H1 (cell line): Measurements from ENCODE around the gene KRT10. TPM values are rescaled to one million over a fixed set of nuclear protein-coding genes. Genes with fewer than 3 reads are reported as not detected.
A peak's percentile ranks its signal among the peaks of the same experiment; 100 is the strongest.

Source experiments
- CTCF ChIA-PET: fragments of 300-600 bp; sonication (Branson Sonifier 250); formaldehyde crosslinking; loops from one replicate; lab custom pipeline; 2021; ENCODE audit not compliant: partially characterized antibody; lab: Charles Lee
- POLR2A ChIA-PET: fragments of 300-600 bp; sonication (Branson Sonifier 250); formaldehyde crosslinking; loops from one replicate; lab custom pipeline; 2021; ENCODE audit warnings: inconsistent platforms; ENCODE audit not compliant: partially characterized antibody; lab: Charles Lee
- DNase-seq, 2 experiments: peaks; one replicate each; pipeline versions ENCODE4 v3.0.0 to v3.0.0-alpha.2; 2010 to 2022; ENCODE audit warnings: low spot score in 2 of 2, low read depth in 1 of 2, mixed read lengths in 1 of 2
- FAIRE-seq: peaks from 2 replicates; lab custom pipeline; 2011; peaks lifted over from hg19 to GRCh38; lab: Jason Lieb, UNC
- H2AFZ ChIP-seq: 2 replicates; pipeline ENCODE4 v1.8.1; 2012; ENCODE audit warnings: low read length, inconsistent platforms
- H2AK5ac ChIP-seq: 2 replicates; pipeline ENCODE4 v1.6.1; 2013; ENCODE audit warnings: low read depth, low read length
- H2BK120ac ChIP-seq: replicated peaks from 2 replicates; pipeline ENCODE3; 2013; ENCODE audit warnings: low read depth, low read length, inconsistent platforms
- H2BK12ac ChIP-seq: 2 replicates; pipeline ENCODE4 v1.6.1; 2013; ENCODE audit warnings: low read depth, low read length
- H2BK15ac ChIP-seq: 2 replicates; pipeline ENCODE4 v1.6.1; 2013; ENCODE audit warnings: low read length
- H2BK20ac ChIP-seq: 2 replicates; pipeline ENCODE4 v1.6.1; 2013; ENCODE audit warnings: low read length
- H2BK5ac ChIP-seq: 2 replicates; pipeline ENCODE4 v1.6.1; 2013; ENCODE audit warnings: low read depth, low read length
- H3K14ac ChIP-seq: 2 replicates; pipeline ENCODE4 v1.6.1; 2013; ENCODE audit warnings: inconsistent platforms; ENCODE audit not compliant: insufficient read length
- H3K18ac ChIP-seq: 2 replicates; pipeline ENCODE4 v1.6.1; 2013; ENCODE audit warnings: low read length; ENCODE audit errors: extremely low read depth
- H3K23ac ChIP-seq: 2 replicates; pipeline ENCODE4 v1.6.1; 2013; ENCODE audit warnings: inconsistent platforms; ENCODE audit not compliant: insufficient read length
- H3K23me2 ChIP-seq: 2 replicates; pipeline ENCODE4 v1.6.1; 2013; ENCODE audit warnings: low read depth, low read length
- H3K27ac ChIP-seq: 2 replicates; pipeline ENCODE4 v1.6.1; 2011; ENCODE audit warnings: low read depth, low read length, inconsistent platforms
- H3K27me3 ChIP-seq, 4 experiments: replicated peaks in 1 of 4; 1 replicate in 1 of 4; 2 replicates in 3 of 4; pipeline versions ENCODE4 v1.6.1 to v1.8.1; 2011 to 2013; ENCODE audit warnings: low read length in 3 of 4, mild to moderate bottlenecking in 3 of 4, inconsistent platforms in 2 of 4, mixed read lengths in 2 of 4, moderate library complexity in 1 of 4; ENCODE audit not compliant: control insufficient read depth in 3 of 4, insufficient read depth in 3 of 4; ENCODE audit errors: extremely low read depth in 1 of 4
- H3K36me3 ChIP-seq, 4 experiments: 2 replicates each; pipeline versions ENCODE4 v1.6.1 to v1.8.1; 2011 to 2013; ENCODE audit warnings: mild to moderate bottlenecking in 4 of 4, low read length in 3 of 4, moderate library complexity in 2 of 4, control low read depth in 1 of 4, inconsistent platforms in 1 of 4; ENCODE audit not compliant: insufficient read depth in 4 of 4, control insufficient read depth in 2 of 4
- H3K4ac ChIP-seq: replicated peaks from 2 replicates; pipeline ENCODE3; 2013; ENCODE audit warnings: low read length, low read depth, mixed read lengths, inconsistent platforms; ENCODE audit not compliant: insufficient read length
- H3K4me1 ChIP-seq, 4 experiments: replicated peaks in 1 of 4; 1 replicate in 1 of 4; 2 replicates in 3 of 4; pipeline versions ENCODE4 v1.6.1 to v1.8.1; 2011 to 2013; ENCODE audit warnings: low read length in 3 of 4, inconsistent platforms in 2 of 4, mixed read lengths in 1 of 4; ENCODE audit not compliant: insufficient read depth in 4 of 4, control insufficient read depth in 3 of 4
- H3K4me2 ChIP-seq, 2 experiments: 2 replicates each; pipeline versions ENCODE4 v1.6.1 to v1.8.1; 2011 to 2013; ENCODE audit warnings: low read depth in 2 of 2, low read length in 2 of 2, control low read depth in 1 of 2, inconsistent platforms in 1 of 2, mild to moderate bottlenecking in 1 of 2; ENCODE audit not compliant: insufficient read depth in 1 of 2
- H3K4me3 ChIP-seq, 4 experiments: fragments of 200-600, 300-600 bp in 1 of 4; sonication (generic), shearing (Covaris generic), sonication (Bioruptor Twin) in 1 of 4; 2 replicates each; pipeline versions ENCODE4 v1.5.1 to v1.8.1; 2011 to 2016; ENCODE audit warnings: low read length in 4 of 4, low read depth in 3 of 4, control low read depth in 2 of 4, inconsistent platforms in 2 of 4, mild to moderate bottlenecking in 2 of 4, mixed read lengths in 1 of 4, moderate library complexity in 1 of 4; ENCODE audit not compliant: insufficient read depth in 2 of 4; ENCODE audit errors: extremely low read depth in 1 of 4
- H3K56ac ChIP-seq: replicated peaks from 2 replicates; pipeline ENCODE3; 2013; ENCODE audit warnings: low read depth, mild to moderate bottlenecking, mixed read lengths, low read length, inconsistent platforms; ENCODE audit not compliant: insufficient read length
- H3K79me1 ChIP-seq: 2 replicates; pipeline ENCODE4 v1.6.1; 2013; ENCODE audit warnings: low read depth, low read length, control low read depth
- H3K79me2 ChIP-seq, 2 experiments: 2 replicates each; pipeline versions ENCODE4 v1.6.1 to v1.8.1; 2012 to 2013; ENCODE audit warnings: low read length in 2 of 2, mild to moderate bottlenecking in 2 of 2, inconsistent platforms in 1 of 2; ENCODE audit not compliant: insufficient read depth in 2 of 2, control insufficient read depth in 1 of 2
- H3K9ac ChIP-seq, 4 experiments: replicated peaks in 1 of 4; 1 replicate in 1 of 4; 2 replicates in 3 of 4; pipeline versions ENCODE4 v1.6.1 to v1.8.1; 2011 to 2013; ENCODE audit warnings: low read depth in 3 of 4, low read length in 3 of 4, control low read depth in 2 of 4, mild to moderate bottlenecking in 2 of 4, moderate library complexity in 2 of 4, inconsistent platforms in 1 of 4; ENCODE audit errors: extremely low read depth in 1 of 4
- H3K9me3 ChIP-seq, 2 experiments: 2 replicates each; pipeline versions ENCODE4 v1.6.1 to v1.8.1; 2012 to 2013; ENCODE audit warnings: mild to moderate bottlenecking in 2 of 2, moderate library complexity in 2 of 2, control low read depth in 1 of 2, inconsistent platforms in 1 of 2, low read depth in 1 of 2, low read length in 1 of 2, mixed read lengths in 1 of 2; ENCODE audit not compliant: insufficient read depth in 2 of 2
- H4K20me1 ChIP-seq, 2 experiments: replicated peaks in 1 of 2; 2 replicates each; pipeline versions ENCODE3 to v1.8.1; 2011 to 2013; ENCODE audit warnings: inconsistent platforms in 2 of 2, low read length in 2 of 2, mild to moderate bottlenecking in 1 of 2; ENCODE audit not compliant: insufficient read depth in 2 of 2, control insufficient read depth in 1 of 2
- H4K5ac ChIP-seq: 2 replicates; pipeline ENCODE4 v1.6.1; 2013; ENCODE audit warnings: low read length, low read depth, mixed read lengths, inconsistent platforms; ENCODE audit not compliant: insufficient read length
- H4K8ac ChIP-seq: 2 replicates; pipeline ENCODE4 v1.8.0; 2013; ENCODE audit warnings: mild to moderate bottlenecking, moderate library complexity, low read length, inconsistent platforms; ENCODE audit not compliant: insufficient read depth; ENCODE audit errors: extremely low read depth
- H4K91ac ChIP-seq: replicated peaks from 2 replicates; pipeline ENCODE3; 2013; ENCODE audit warnings: low read length, mixed read lengths, inconsistent platforms; ENCODE audit not compliant: insufficient read length
- CEBPB ChIP-seq: IDR thresholded peaks from 2 replicates; pipeline ENCODE4 v1.6.1; 2012; ENCODE audit warnings: low read depth, low read length
- CHD2 ChIP-seq: IDR thresholded peaks from 2 replicates; pipeline ENCODE4 v1.6.1; 2012; ENCODE audit warnings: low read length, improper control_type of control experiment
- EP300 ChIP-seq, 2 experiments: IDR thresholded peaks; 1 replicate in 1 of 2; 2 replicates in 1 of 2; pipeline ENCODE4 v1.6.1; 2011 to 2012; ENCODE audit warnings: low read depth in 2 of 2, low read length in 2 of 2, mild to moderate bottlenecking in 2 of 2, borderline replicate concordance in 1 of 2, inconsistent platforms in 1 of 2, moderate library complexity in 1 of 2
- EZH2 ChIP-seq: fragments of 200-600 bp; sonication (generic); IDR thresholded peaks from 2 replicates; pipeline ENCODE4 v1.7.1; 2012; ENCODE audit warnings: low read depth, mild to moderate bottlenecking, moderate library complexity, low read length, inconsistent platforms; ENCODE audit not compliant: severe bottlenecking
- HDAC6 ChIP-seq: IDR thresholded peaks from one replicate; pipeline ENCODE4 v1.7.1; 2012; ENCODE audit warnings: low read depth, mild to moderate bottlenecking, inconsistent platforms, low read length, moderate library complexity
- KDM1A ChIP-seq: fragments of 200-600, 300-600 bp; sonication (generic); IDR thresholded peaks from 2 replicates; pipeline ENCODE4 v1.7.1; 2016; ENCODE audit warnings: mild to moderate bottlenecking, low read length, borderline replicate concordance
- NANOG ChIP-seq: IDR thresholded peaks from 2 replicates; pipeline ENCODE4 v1.6.1; 2011; ENCODE audit warnings: low read length, low read depth, mild to moderate bottlenecking, inconsistent platforms; ENCODE audit not compliant: insufficient read depth, poor library complexity, severe bottlenecking
- PHF8 ChIP-seq: fragments of 200-600 bp; sonication (generic); conservative IDR thresholded peaks from 2 replicates; pipeline ENCODE4 v1.7.1; 2012; ENCODE audit warnings: low read depth, mild to moderate bottlenecking, inconsistent platforms, low read length, moderate library complexity
- RAD21 ChIP-seq, 2 experiments: IDR thresholded peaks in 1 of 2; conservative IDR thresholded peaks in 1 of 2; 2 replicates each; pipeline ENCODE4 v1.6.1; 2011; ENCODE audit warnings: low read depth in 2 of 2, low read length in 2 of 2, improper control_type of control experiment in 1 of 2, inconsistent platforms in 1 of 2, mild to moderate bottlenecking in 1 of 2, moderate library complexity in 1 of 2
- RFX5 ChIP-seq: IDR thresholded peaks from 2 replicates; pipeline ENCODE4 v1.6.1; 2011; ENCODE audit warnings: low read depth, low read length, improper control_type of control experiment, borderline replicate concordance
- RNF2 ChIP-seq: fragments of 200-900, 300-1000 bp; sonication (generic); IDR thresholded peaks from 2 replicates; pipeline ENCODE4 v1.7.1; 2016; ENCODE audit warnings: borderline replicate concordance, low read depth, mild to moderate bottlenecking, antibody characterized with exemption, low read length; ENCODE audit not compliant: poor library complexity, severe bottlenecking; ENCODE audit errors: missing control alignments
- SIRT6 ChIP-seq: IDR thresholded peaks from one replicate; pipeline ENCODE4 v1.7.1; 2012; ENCODE audit warnings: low read length, inconsistent platforms
- SRF ChIP-seq: IDR thresholded peaks from 2 replicates; pipeline ENCODE4 v1.6.1; 2011; ENCODE audit warnings: mild to moderate bottlenecking, low read depth, low read length, moderate library complexity
- TAF1 ChIP-seq: IDR thresholded peaks from 2 replicates; pipeline ENCODE4 v1.6.1; 2011; ENCODE audit warnings: mild to moderate bottlenecking, low read depth, low read length
- WGBS, 2 experiments: shearing (Covaris generic) in 1 of 2; methylation state at CpG; one replicate each; pipeline versions ENCODE4 v1.1.6 to v1.1.7; 2013 to 2015; ENCODE audit warnings: low lambda C conversion rate in 2 of 2, mixed read lengths in 2 of 2, inconsistent platforms in 1 of 2, low coverage in 1 of 2, missing lambda C conversion rate in 1 of 2; ENCODE audit not compliant: insufficient replicate concordance in 2 of 2, insufficient coverage in 1 of 2, insufficient read length in 1 of 2; ENCODE audit errors: extremely low coverage in 1 of 2, missing lambda C conversion rate in 1 of 2; 5-methylcytosine and 5-hydroxymethylcytosine counted together
- polyA plus RNA-seq, 7 experiments: library from polyadenylated mRNA; depleted of rRNA in 3 of 7; stranded (reverse) in 5 of 7; unstranded in 2 of 7; fragments of >200 nt in 5 of 7; fragments of 200-250 nt in 2 of 7; gene quantifications; 1 replicate in 5 of 7; 2 replicates in 1 of 7; 4 replicates in 1 of 7; pipeline versions ENCODE4 v1.2.1 to v1.2.3, GENCODE V29; 2011 to 2013; ENCODE audit warnings: missing spikeins in 2 of 7, mixed read lengths in 2 of 7
- total RNA-seq: library from RNA; stranded (reverse); fragmentation: NEBNext Ultra II Directional; extraction: Animal tissue kit (Norgen Biotek cat#: 25700); gene quantifications from 2 replicates; pipeline ENCODE4 v1.2.1, GENCODE V29; 2021

The KRT10 gene
- total and polyA plus RNA-seq, 2 of the 8 experiments (the other 6 are each of a cell fraction or from before 2014, with no cell fraction given) = 3.5 to 39.4 TPM

DNA sequence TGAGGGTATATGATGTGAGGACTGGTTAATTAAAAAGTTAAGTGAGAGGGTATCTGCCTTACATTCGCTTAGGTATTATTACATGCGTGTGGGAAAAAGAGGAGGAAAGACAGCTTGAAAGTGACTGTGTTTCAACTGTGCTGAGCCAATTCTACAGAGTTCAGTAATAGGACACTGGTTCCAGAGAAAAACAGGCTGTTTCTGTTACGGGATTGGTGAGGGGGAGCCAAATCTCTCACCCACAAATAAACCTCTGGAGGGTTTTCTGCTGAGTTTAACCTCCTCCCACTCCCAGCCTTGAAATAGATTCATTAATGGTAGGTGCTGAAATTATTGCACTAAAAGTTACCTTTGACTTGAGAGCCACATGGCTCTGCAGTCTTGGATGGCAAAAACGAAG, 46.5 kb downstream of the KRT10 start:
- CTCF ChIA-PET = interaction anchor here (1.0 kb wide), 1 partner anchor 28 kb away, joined by 3 read pairs; no protein-coding TSS in a partner anchor
- FAIRE-seq (no peak), DNase-seq (no peak)
- Histone ChIP-seq H2BK12ac (no peak overlapping the region), H3K79me1 (no peaks in the 10 kb centered on the region), H3K27ac (no peak overlapping the region), H3K14ac (no peak overlapping the region), H3K23ac (no peak overlapping the region), H3K56ac (no peak overlapping the region), H4K8ac (no peak overlapping the region), H4K5ac (no peak overlapping the region), H3K23me2 (no peaks in the 10 kb centered on the region), H3K27me3 (peaks cover 0 to 3% (median 1%) of the 10 kb centered on the region in 4 experiments; a peak in 3 of 7 replicates), H2BK120ac (no peak overlapping the region), H3K79me2 (no peaks in the 10 kb centered on the region), H3K4me1 (no peaks in the 10 kb centered on the region), H4K20me1 (no peaks in the 10 kb centered on the region), H3K4ac (no peak overlapping the region), H2BK15ac (no peak overlapping the region), H3K4me2 (no peak overlapping the region), H3K18ac (no peak overlapping the region), H2BK20ac (no peak overlapping the region), H2AK5ac (no peak overlapping the region), H3K9me3 (no peaks in the 10 kb centered on the region), H3K4me3 (no peak overlapping the region), H2AFZ (0 out of 2 replicates have a peak overlapping the region, but pooled peaks have one; percentile 6), H3K36me3 (no peaks in the 10 kb centered on the region), H3K9ac (no peak overlapping the region), H2BK5ac (no peak overlapping the region), H4K91ac (no peak overlapping the region)
- POLR2A ChIA-PET = no interaction called here
- 80% methylated on average over 4 of the region's 4 CpGs; no CpG with 5 or more reads in 1 of the 2 experiments for WGBS, 2 experiments
- TF ChIP-seq RAD21 (IDR thresholded peaks at IDR 0.05 in 1 of 2, conservative IDR thresholded peaks at IDR 0.05 in 1 of 2; ENCODE audit: low read depth in 2 of 2, low read length in 2 of 2) (no peak), SIRT6 (no peak), NANOG (no peak), RFX5 (no peak), KDM1A (no peak), PHF8 (no peak), SRF (no peak), TAF1 (no peak), CHD2 (no peak), CEBPB (no peak), RNF2 (no peak), EP300 (IDR thresholded peaks at IDR 0.05; ENCODE audit: borderline replicate concordance in 1 of 2, low read depth in 2 of 2, low read length in 2 of 2) (no peak), HDAC6 (no peak), EZH2 (no peak)
